Amniotic epithelial cell (primary cell): ENCODE results near the gene PTPRM.

ENCODE experiments used
- DNase-seq: peaks from one replicate; pipeline ENCODE4 v3.0.0-alpha.2; 2010; ENCODE audit warnings: low read depth

The PTPRM gene

DNA sequence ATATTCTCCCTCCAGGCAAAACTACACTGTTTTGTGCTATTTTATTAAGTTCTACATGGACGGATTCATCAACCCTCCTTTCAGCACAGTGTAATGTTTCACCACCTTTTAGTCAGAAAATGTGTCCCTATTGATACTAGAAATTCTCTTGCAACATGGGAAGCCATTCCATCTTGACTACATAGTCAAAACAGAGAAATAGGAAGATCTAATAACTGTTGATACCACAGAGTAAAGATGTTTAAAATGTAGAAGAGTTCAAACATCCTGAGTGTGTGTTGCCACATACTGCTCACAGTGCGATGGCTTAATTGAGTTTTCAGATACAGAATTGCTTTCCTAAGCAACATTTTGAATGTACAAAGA lies 549.9 kb downstream of the PTPRM start:
- DNase-seq, result no peak

DNA sequence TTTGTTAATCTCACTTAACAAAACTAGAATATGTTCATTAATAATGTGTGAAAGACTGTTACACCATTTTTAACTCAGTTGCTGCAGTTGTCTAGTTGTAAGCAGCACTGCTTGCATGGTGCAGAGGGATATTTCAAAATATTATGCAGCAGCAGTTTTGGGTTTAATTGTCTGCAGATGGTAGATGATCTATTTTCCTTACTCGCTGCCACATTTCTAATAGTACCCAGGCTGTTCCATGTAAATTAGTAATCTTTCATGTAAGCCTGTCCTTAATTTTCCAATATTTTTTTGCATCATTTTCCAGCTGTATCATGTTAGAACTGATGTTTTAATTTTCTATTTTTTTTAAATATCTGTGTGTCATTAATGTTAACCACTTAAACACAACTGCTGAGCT lies 554.0 kb downstream of the PTPRM start:
- no peak for DNase-seq

DNA sequence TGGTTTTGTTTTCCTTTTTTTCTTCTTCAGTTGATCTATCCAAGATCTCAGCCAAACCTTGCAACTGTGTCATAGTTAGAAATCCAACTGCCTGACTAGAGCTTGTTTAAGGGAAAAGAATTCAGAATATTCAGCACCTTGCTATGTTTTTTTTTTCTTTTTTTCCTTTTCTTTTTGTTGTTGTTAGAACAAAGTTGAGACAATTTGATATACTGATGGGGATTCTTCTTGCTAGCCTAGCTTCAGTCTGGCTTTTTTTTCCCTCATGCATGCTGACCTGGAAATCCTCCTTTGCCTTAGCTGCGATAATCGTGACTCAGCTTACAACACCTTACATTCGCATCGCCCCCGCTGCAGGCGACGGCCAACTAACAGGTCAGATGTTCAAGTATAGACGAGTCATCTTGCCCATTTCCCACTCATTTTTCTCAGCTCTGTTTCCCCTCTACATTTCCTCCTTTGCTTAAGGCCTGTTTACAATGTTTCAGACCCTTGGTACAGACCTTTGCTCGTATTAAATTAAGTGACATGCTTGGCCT lies 554.9 kb downstream of the PTPRM start:
- peak; percentile 74 for DNase-seq

DNA sequence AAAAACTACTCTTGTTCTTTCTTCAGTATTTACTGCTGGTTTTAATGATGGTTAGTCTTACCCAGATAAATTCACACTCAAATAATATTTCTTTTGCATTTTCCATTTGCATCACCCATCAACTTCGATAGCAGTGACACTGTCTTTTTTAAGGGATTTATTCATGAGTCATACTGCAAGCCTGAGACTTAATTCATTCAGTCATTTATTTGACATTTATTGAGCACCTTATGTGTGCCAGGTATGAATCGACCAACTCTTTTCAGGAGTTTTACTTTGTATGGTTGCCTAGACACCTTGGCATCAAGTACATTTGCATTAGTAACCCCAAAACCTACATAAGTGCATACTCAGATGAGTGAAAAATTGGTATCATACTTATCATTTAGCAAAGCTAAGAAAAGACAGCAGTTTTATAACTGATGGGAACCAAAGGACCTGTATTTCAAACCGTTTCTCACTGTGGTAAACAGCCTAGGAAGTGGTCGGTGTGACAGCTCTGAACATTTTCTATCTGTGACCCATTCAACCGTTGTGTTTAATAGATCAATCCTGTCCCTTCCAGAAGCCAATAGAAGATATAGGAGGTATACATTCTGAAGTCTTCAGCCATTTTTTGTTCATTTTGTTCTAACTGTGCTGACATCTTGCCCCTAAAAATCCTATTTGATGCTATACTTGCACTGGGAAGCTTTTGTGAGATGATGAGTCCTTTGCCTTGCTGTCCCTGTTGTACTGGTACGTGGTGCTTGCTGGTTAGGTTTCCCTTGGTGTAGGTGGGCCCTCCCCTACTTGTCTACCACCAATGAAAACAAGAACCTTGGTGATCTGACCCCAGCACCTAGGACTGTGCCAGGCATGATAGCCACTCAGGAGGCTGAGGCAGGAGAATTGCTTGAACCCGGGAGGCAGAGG lies 557.4 kb downstream of the PTPRM start:
- no peak for DNase-seq

DNA sequence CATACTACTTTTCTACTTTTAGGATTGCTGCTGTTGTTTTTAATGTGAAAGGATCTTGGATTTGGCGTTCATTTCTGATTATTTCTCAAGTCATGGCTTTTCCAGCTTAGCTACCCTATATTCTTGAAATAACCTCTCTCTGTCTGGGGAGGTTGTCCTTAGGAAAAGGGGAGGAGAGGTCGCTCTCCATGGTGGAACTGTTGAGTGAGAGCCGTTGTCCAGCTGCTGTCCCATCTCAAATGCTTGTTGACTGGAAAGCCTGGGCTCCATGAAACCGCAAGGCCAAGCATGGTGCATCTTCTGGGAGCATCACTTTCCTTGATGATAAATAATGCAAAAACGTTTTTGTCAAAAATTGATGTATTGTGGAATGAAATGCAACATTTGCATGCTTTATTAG lies 563.0 kb downstream of the PTPRM start:
- DNase-seq, result no peak

DNA sequence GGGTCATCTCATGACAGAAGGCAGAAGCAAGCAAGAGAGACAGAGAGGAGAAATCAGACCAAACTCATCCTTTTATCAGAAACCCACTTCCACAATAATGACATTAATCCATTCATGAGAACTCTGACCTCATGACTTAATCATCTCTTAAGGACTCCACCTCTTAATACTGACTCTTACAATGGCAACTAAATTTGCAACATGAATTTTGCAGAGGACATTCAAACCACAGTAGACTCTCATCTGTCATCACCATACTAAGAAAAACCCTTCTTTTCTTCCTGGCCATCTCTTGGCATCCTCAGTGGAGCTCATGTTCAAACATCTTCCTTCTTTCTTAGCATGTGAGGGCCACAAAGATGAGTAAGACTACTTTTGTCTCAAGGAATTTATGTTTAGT lies 565.9 kb downstream of the PTPRM start:
- no peak for DNase-seq

DNA sequence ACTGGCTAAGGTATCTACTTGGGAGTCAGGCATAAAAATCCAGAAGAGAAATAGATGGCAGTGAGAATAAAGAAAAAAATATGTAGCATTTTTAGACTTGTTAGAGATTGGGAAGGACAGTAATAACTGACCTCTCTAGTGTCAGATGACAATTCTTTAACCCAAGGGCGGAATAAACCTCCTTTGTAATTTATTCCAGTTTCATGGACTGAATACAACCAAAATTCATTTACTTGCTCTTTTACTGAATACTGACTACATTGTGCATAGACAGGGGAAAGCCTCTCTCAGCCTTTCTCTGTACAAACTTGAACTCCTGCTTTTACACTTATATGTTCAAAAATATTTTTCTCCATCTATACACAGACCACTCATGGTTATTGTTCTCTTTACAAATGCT lies 566.8 kb downstream of the PTPRM start:
- DNase-seq, result no peak

DNA sequence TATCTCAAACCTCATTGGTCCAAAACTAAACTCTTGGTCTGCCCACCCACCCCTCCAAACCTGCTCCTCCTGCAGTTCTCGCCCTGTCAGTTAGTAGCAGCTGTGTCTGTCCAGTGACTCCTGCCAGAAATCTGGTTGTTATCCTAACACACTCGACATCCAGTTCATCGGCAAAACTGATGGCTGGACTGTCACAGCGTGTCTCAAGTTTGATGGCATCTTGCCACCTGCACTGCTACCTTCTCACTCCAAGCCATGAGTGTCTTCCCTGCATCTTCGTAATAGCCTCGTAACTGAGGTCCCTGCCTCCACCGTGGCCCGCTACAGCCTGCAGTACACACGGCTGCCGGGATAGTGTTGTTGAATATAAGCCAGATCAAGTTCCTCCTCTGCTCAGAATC lies 572.0 kb downstream of the PTPRM start:
- no peak for DNase-seq

DNA sequence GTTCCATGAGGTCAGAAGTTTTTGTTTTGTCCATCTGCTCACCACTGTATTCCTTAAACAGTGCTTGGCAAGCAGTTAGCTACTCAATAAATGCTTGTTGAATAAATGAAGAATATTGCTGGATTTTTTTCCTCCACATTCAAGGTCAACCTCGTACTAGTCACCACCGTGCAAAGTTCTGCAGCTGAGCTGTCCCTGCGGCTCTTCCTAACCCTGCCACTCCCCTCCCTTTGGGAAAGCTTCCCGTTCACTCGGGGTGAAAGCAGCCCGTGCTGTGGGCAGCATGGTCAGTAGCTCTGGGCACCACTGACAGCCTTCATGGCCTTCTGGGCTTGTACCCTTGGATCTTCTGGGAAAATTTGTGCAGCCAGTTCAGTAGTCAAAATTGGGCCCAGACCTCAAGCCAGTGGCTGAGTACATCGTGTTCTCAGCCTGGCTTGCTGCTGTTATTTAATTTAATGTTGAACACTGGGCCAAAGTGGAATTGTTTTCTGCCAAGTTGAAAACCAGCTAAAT lies 572.8 kb downstream of the PTPRM start:
- peak; percentile 50 for DNase-seq

DNA sequence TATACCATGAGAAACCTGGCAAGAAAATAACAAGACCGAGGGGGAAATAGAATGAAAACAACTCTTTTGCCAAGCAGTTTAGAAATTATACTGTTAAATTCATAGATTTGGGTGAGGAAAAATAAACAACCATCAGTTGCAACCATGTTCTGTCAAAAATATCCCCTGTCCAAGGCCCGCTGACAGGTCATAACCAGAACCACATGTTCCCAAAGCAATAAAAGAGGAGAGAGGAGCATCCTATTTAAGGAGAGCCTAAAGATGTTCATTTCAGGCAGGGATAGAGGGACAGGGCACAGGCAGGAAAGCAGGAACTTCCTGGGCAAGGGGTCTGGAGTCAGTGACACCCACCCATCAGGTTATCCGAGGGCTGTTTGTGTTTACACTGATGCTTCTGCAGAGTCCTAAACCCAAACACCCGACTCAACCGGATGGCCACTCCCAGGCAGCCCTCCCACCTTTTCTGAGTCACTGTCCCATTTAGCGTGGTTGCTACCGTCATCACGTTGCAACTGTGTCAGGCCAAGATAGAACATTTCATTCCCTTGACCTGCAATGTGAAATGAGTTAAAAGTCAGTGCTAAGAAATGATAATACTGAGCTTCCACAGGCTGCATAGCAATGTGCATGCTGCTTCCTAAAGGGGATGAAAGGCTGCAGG lies 573.9 kb downstream of the PTPRM start:
- peak; percentile 79 for DNase-seq

DNA sequence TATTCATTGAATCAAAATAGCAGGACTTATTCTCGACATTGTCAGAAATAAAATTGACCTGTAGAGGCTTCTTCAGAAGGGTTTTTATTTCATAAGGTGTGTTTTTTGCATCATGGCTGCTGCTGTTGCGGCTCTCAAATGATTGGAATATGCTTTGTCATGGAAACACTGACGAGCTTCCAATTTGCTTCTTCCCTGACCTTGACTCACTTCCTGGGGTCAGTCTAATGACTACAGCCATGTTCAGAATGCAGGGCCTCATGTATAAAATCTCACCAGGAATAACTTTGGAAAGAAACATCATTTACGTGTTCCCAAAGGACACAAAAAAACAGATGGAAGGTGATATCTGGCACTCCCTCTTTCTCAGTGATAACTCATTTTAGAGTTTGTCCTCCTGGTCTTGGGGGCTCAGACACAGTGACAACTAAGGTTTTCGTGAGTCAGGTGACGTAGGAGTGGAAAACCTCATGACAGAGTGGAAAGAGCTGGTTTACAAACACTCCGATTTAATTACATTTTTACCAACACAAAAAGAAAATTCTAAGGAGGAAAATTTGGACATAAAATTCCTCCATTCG lies 575.1 kb downstream of the PTPRM start:
- DNase-seq, result peak; percentile 33

DNA sequence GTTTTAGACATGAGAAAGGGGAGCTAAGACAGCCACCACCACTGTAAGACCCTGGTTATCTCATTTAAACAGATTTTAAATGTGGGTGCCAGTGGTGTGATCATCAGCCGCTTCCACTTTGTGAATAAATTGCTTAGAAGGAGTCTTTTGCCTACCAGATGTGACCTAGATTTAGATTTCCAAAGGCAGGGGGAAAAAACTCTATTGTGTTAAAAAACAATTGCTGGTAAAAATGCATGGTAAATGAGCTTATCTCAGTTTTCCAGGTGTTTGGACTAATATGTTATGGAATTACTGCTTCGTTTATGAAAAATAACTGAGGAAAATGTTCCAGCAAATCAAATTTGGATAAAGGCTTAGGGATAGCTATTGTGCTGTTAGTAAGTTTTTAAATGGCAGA lies 575.8 kb downstream of the PTPRM start:
- DNase-seq, result no peak

DNA sequence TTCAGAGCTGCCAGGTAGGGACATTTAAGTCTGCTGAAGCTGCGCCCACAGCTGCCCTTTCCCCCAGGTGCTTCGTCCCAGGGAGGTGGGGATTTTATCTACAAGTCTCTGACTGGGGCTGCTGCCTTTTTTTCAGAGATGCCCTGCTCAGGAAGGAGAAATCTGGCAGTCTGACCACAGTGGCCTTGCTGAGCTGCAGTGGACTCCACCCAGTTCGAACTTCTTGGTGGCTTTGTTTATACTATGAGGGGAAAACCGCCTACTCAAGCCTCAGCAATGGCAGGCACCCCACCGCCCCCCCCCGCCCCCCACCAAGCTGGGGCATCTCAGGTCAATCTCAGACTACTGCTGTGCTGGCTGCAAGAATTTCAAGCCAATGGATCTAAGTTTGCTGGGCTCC lies 584.1 kb downstream of the PTPRM start:
- no peak for DNase-seq

DNA sequence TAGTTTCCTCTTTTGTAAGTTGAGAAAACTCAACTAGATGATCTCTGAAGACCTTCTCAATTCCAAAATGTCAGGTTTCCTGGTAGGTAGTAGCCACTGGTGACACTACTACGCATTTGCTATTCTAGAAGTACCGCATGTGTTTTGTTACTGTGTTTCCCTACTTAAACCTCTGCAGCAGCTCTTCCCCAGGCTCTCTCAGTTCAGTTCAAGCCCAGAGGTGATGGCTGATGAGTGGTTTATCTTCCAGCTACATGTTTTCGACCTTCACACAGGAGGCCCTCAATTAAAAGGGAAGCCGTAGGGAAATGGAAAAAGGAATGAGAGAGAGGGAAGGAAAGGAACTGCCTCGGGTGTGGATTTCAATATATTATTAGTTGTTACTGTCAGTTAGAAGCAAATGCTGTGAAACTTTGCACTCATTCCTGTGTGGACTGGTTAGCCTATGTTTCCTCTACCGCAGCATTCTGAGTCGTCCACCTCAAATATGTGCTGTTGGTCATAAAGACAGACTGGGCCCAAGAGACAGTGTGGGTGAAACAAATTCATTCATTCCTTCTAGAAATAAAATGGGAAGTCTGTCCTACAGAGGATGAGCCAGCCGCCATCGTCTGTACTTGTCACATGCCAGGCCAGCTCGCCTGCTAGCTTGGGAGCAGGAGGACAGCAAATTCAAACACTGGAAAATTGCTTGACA lies 586.9 kb downstream of the PTPRM start:
- DNase-seq, result peak; percentile 69

DNA sequence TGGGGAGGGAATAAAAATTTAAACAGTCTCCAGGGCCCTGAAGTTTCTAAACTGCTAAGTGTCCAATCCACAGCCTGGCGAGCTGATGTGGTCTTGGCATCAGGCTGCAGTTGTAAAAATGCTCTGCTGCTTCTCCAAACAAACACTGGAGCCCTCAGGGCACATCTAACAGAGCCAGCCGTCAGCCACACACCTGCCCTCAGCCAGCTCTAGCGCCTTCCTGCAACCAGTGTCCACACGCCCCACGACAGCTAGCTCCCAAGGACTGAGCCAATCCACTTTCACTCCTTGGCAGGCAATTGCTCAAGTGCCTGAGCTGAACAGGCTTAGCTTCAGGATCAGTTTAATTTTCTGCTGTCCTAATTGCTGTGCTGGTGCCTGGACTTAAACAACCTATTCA lies 595.7 kb downstream of the PTPRM start:
- no peak for DNase-seq

DNA sequence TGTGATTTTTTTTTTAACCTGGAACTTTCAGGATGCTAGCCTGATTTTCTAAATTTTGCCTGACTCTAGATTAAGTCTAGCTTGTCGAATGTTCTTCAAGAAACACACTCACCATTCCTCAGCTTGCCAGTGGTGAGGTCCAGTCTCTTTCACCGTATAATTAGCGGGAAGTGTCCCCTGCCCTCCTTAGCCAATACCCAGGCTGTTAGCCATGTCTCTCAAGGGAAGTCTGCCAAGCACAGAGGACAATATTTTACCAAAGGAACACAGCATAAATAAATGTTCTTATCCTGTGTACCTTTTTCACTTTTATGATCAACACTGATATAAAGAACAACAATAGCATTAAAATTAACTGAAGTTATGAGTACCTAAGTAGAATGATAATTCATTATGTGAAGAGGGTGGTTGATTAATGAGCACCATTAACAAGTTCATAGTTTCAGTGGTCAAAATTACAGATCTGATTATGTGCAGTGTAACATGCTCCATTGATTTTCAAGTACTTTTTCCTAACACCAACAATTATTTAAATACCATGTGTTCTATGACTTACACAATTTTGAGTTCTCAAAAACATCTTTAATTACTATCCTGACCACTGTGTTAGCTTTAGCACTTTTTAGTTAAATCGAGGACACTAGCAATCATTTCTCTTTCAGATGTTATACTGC lies 596.3 kb downstream of the PTPRM start:
- no peak for DNase-seq

DNA sequence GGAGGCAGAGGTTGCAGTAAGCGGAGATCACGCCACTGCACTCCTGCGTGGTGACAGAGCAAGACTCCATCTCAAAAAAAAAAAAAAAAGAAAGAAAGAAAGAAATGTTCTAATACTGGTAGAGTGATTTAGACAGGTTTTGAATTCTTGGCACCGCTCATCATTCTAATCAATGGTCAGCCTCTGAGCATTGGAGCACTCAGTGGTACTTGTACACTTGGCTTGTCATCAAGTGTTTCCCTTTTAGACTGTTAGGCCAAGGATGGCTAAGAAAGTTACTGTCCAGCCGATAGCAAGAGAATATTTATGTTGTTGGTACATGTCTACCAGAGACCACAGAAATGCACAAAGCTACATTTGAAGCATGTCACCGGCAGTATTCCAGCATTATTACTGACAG lies 598.0 kb downstream of the PTPRM start:
- DNase-seq, result no peak

DNA sequence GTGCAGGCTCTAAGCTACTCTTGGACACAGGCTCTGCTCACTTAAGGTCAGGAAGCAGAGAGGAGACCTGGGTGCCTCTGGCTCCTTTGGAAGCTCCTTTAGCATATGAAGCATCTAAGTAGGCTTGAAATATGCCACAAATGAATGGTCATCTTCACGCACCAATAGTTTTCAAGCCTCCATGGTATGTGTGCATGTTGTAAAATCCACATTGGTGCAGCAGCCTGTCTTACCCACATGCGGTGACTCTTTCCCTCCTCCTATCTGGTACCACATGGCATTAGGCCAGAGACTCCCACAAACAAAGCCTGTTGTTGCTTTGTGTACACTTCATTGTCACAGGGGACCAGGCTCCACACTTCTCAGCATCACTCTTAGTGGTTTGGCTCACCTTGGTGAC lies 599.9 kb downstream of the PTPRM start:
- DNase-seq, result no peak

DNA sequence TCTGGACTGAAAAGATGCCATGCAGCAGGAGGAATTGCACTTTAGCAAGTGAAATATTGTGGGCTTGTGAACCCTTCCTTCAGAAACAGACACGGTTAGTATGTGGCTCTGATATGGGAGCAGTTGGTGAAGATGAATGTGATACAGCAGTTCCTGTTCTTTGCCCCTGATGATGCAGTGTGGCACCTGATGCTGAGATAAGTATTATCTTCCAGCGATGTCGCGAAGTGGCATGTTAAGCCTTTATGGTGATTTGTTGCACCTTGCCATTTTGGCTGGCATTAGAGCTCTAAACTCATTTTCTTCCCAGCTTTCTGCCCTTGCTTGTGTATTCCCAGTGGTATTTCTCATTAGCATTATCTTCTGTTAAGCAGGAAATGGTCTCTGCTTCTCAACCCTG lies 600.6 kb downstream of the PTPRM start:
- DNase-seq, result no peak

DNA sequence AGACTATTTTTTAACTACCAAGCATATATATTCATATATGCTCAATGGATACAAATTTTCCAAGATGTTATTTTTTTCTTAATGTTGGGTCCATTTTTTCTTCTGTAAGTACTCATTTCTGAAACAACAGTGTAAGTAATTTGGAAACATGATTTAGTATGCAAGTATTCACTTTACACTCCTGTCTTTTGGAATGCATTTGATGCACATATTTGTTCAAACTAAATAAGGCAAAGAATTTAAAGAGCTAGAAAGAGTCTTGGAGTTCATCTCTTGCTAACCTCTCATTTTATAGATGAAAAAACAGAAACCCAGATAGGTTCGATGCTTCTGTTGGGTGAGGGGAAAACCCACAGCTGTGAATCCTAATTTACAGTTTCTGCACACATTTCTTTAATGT lies 602.6 kb downstream of the PTPRM start:
- no peak for DNase-seq

DNA sequence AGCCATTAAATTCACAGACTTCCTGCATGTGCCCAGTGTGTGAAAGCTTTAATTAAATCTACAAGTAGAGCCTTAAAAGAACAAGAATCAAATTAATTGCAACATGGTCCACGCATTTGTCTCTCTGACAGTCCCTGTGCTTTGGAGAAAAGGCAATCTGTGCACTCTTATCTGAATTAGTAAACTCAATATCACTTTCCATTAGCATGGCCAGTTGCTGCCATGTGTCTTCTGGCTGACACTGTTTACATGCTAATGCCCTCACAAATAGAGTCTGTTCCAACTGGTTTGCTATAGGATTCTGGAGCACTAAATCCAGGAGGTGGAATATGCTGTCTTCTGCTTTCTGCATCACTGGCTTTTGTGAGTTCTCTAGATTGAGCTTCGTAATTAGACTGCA lies 607.7 kb downstream of the PTPRM start:
- DNase-seq, result no peak
